ENCODE data around the gene ODF4. TPM values are rescaled to one million over a fixed set of nuclear protein-coding genes. Genes with fewer than 3 reads are reported as not detected.
"Not testable (repeated sequence)": the region's sequence is repeated elsewhere in the genome, so short reads cannot be mapped to it uniquely, and the experiment has no call there.

The ODF4 gene
- total RNA-seq, 1 donor from 2014 or later, result not detected

DNA sequence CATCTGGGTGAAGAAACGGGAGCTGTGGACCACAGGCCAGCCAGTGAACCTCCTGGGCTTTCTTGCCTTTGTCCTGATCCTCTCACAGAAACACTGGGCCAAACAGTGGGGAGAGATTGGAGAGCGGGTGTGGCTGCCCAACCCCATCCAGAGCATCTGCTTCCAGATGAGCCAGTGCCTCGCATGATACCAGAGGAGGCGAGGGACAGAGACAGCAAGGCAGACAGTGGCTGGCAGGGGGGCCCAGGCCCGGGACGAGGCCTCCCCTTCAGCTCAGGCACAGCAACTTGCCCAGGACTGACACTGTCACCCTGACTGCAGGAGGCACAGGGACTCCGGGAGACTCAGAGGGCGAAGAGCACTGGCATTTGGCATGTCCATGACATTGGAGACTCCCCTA is 17.6 kb upstream of the ODF4 start:
- no peak for DNase-seq (ENCODE audit: low spot score)
- intact Hi-C loops (cut with DNase I), result no loop called here

DNA sequence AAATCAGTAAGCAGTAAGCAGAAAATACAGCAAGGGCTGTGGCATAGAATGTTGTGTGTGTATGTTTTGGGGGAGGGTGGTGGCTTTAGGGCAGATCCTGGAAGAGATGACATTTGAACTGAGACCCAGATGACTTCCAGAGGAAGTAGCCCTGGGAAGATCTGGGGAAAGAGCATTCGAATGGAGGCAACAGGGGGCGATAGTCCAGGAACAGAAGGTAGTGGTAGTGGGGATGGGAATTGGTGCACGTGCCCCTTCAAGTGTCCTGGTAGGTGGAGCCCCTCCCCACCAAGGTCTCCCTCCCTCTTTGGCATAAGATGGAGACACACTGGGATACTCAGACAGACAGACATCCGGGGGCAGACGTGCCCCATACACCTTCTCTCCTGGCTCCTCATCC is 15.5 kb upstream of the ODF4 start:
- intact Hi-C loops (cut with DNase I), result no loop called here
- no peak for DNase-seq (ENCODE audit: low spot score)

DNA sequence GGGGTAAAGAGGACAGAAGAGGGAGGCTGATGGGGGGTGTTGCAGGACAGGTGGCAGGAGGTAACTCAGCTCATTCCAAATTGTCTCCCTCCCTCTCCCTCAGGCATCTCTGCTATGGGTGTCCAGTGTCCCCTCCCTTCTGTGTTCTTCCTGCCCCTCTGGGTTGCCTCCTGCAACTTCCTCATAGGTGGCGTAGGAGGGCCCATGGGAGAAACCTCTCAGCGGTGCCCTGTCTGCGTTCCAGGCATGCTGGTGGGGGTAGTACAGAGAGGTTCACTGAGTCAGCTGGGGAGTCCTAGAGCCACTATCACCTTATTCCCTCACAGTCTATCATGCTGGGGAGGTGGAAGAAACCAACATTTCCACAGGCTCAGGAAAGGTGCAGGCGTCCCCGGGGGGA is 14.7 kb upstream of the ODF4 start:
- no peak for DNase-seq (ENCODE audit: low spot score)

DNA sequence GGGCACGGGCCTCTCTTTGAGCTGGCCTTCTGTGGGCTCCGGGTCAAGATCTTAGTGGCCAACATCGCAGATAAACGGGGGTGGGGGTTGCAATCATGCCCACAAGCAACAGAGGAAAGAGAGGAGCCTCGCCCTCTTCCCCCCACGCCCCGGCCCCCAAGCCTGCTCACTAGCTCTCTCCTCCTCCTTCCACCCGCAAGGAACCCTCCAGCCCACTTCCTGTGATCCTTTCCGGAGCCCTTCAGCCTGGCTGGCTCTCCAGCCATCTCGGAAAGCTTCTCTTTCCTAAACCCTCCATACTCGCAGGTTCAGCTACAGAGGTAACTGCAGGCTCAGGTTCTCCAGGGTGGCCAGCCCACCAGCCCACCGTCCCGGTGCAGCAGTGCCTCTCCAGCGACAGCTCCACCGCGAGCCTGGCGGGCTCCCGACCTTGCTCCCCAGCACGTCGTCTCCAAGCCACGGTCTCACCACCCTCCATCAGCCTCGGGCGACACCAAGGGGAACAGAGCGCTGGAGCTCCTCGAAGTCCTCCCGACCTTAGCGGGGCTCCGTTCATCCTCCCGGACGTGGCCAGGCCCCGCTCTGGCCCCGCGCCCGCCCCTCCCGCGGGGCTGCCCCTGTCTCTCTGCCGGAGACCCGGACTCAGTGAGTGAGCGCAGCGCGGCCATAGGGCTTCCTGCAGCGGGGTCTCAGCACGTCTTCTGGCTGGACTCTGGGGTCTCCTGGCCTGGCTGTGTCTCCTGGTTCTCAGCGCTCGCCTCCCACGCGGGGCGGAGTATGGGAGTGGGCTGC is 12.9 kb upstream of the ODF4 start:
- no peak for DNase-seq (ENCODE audit: low spot score)
- intact Hi-C loops (cut with DNase I), result no loop called here

More for the DNA sequence above, 14.7 kb upstream of the ODF4 start:
- intact Hi-C loops (cut with DNase I), result no loop called here

DNA sequence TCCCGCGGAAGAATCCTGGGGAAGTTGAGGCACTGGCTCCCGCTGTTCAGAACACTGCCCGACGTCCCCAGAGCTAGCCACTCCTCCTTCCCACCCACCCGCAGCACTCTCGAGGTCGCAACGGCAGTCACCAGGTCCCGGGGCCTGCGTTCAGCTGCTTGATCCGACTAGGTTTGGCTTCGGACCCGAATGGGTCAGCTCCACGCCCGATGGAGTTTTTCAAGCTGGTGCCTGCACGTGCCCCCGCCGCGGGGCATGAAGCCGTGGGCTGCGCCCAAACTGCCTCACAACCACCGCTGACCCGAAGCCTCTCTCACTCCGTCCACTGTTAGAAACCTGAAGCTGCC is 12.4 kb upstream of the ODF4 start:
- intact Hi-C loops (cut with DNase I), result no loop called here
- DNase-seq (ENCODE audit: low spot score), result no peak

DNA sequence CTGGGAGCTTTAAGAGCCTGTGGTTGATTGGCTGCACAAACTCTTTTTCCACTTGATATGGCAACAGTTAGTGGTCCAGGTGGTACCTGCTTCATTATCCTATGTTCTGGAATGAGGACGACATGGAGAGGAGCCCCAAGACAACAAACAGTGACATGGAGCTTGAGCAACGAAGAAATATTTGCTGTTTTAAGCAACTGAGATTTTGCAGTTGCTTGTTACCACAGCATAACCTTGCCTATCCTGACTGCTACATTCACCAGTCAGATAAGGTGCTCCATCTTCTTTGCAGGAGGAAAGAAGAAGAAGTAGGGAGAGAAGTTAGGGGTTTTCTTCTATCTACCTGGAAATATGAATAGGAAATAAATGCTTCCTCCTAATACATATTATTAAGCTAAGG is 7.5 kb upstream of the ODF4 start:
- DNase-seq (ENCODE audit: low spot score), result no peak
- intact Hi-C loops (cut with DNase I), result no loop called here

DNA sequence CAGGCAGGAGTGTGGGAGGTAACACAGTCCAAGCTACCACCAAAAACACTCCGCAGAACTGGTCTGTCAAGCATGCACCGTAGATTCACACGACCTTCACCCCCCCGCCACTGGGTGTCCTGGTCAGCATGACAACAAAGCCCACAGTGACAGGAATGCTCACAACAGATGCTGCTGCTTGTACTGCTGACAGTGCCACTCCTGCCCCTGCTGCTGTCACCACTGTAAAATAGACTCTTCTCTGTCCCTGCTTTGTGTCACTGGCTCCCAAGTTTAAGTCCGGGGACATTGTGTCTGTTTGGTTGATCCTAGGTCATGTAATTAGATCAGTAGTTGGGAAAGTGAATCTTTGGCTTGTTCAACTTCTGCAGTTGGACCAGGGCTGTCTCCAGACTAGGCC is 7.0 kb upstream of the ODF4 start:
- intact Hi-C loops (cut with DNase I), result no loop called here
- DNase-seq (ENCODE audit: low spot score), result no peak

DNA sequence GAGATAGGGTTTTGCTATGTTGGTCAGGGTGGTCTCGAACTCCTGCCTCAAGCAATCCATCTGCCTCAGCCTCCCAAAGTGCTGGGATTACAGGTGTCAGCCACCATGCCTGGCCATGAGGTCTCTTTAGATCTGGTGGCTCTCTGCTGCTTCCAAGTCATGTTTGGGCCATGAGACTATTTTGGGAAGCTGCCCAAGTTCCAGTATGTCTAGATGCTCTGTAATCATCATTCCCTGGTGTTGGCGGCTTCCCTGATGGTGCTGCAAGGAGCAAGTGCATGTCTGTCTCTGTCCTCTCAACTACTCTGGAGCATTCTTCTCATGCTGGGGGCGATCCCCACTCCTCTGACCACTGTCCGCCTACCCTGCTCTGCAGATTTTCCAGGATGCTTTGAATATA is 6.4 kb upstream of the ODF4 start:
- DNase-seq (ENCODE audit: low spot score), result no peak
- intact Hi-C loops (cut with DNase I), result no loop called here

DNA sequence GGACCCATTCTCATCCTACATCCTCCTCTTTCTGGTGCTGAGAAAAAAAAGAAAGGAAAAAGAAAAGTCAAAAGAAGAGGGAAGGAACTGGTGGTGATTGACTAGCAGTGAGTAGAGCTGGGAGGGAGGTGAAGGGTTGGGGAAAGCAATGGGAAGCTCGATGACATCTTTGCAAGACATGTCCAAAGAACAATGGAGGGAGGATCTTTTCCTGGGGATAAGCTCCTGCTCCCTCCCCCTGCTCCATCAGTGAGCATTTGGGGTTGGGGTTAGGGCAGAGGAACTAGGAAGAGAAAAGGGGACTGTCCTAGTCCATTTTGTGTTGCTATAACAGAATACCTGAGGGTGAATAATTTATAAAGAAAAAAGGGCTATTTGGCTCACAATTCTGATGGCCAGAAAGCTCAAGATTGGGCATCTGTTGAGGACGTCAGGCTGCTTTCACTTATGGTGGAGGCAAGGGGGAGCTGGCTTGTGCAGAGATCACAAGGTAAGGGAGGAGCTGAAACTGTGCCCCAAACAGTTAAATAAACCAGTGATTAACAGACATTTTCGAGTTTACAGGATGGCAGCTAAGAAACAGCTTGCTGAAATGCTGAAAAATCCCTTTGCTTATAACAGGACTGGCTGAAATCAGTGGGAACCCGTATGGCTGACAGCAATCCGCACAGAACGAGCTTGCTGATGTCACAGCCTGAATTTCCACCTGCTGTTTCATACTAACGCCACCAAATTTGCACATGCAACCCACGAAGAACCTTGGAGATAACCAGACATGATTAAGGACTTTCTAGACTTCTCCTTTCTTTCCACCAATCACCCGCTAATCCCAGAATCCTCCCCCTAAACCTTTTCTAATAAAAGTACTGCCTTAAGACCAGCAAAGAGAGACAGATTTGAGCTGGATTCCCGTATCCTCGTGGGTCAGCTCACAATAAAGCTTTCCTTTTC is 1.6 kb upstream of the ODF4 start:
- intact Hi-C loops (cut with DNase I), result no loop called here
- no peak for DNase-seq (ENCODE audit: low spot score)

DNA sequence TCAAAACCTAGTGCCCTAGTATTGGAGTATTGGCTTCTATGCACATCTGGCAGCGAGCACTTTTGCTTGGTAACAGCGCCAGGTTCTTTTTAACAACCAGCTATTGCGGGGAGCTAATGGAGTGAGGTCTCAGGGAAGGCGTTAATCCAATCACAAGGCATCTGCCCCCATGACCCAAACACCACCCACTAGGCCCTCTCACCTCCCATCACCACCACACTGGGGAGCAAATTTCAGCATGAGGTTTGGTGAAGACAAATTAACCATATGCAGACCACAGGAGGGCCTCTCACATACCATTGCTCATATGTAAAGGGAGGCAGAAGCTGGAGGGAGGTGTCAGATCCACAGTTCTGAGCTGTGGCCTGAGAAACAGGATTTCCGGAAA is 893 bp upstream of the ODF4 start:
- no peak for DNase-seq (ENCODE audit: low spot score)
- intact Hi-C loops (cut with DNase I), result no loop called here

DNA sequence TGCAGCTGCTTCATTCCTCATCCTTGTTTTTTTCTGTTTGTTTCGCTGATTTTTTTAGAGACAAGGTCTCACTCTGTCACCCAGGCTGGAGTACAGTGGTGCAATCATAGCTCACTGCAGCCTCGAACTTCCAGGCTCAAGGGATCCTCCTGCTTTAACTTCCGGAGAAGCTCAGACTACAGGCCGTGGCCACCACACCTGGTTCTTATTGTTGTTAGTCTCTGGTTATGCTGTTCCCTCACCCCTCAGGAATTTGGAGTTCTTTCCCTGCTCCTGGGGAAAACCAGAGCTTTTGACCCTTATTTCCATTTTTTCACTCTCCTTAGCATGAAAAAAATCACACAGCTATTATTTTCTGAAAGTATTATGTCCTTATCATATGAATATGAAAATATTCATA is 1.8 kb downstream of the ODF4 start:
- intact Hi-C loops (cut with DNase I), result no loop called here

DNA sequence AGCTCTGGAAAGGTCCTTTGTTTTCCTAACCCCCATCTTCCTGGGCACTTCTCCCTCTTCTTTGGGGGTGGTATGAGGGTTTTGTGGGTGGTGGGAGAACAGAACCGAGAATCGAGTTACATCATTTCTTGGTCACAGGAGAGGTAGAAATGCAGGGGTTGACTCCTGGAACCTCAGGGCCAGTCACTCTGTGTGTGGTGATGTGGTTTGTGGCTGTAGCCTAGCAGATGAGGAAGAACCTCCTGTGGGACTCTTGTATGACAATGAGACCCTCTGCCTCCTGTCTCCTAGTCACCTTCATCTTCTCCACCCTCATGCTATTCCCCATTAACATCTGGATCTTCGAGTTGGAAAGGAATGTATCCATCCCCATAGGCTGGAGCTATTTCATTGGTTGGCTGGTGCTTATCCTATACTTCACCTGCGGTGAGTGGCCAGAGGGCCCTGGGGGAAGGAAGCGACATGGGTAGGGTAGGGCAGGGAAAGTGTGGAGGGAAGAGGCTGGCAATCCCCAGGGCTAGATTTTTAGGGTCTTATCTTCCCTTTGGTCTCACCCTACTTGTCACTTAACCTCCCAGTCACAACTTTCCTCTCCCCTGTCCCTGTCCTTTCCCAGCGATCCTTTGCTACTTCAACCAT is 5.5 kb downstream of the ODF4 start:
- intact Hi-C loops (cut with DNase I), result no loop called here
- no peak for DNase-seq (ENCODE audit: low spot score)

More for the DNA sequence above, 1.8 kb downstream of the ODF4 start:
- DNase-seq (ENCODE audit: low spot score), result no peak

DNA sequence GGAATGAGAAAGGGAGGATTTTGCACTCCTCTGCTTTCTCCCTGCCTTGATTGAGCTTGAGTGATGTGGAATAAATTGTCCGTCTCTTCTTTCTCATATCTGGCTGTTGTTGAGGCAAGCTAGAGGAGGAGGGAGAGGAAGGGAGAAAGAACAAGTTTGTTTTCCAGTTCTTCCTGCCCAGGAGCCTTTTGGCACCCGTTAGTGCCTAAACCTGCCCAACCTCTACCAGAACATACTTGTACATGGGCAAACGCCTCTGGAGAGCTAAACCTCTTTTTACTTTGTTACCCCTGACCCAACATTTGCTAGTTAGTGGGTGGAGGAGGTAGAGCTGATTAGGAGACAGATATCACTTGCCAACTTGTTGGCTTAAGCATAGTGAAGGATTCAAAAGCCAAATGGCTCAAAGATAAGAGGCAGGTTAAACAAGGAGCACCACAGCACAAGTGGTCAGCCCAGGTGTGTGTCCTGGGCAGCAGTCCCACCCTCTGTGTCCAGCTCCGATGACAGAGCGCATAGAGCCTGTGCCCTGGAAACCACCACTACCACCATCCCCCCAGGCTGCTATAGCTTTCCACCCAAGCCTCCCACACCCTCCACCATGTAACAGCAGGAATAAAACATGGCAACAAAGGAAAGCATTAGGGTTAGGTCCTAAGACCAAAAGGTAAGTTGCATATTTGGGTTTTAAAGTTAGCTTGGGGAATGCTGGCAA is 6.5 kb downstream of the ODF4 start:
- no peak for DNase-seq (ENCODE audit: low spot score)
- intact Hi-C loops (cut with DNase I), result no loop called here

DNA sequence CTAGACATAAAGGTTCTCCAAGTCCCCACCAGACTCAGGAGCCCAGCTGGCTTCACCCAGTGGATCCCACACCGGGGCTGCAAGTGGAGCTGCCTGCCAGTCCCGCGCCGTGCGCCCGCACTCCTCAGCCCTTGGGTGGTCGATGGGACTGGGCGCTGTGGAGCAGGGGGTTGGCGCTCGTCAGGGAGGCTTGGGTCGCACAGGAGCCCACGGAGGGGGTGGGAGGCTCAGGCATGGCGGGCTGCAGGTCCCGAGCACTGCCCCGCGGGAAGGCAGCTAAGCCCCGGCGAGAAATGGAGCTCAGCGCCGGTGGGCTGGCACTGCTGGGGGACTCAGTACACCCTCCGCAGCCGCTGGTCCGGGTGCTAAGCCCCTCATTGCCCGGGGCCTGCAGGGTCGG is 7.4 kb downstream of the ODF4 start:
- intact Hi-C loops (cut with DNase I); DNase-seq (ENCODE audit: low spot score): not testable (repeated sequence)

DNA sequence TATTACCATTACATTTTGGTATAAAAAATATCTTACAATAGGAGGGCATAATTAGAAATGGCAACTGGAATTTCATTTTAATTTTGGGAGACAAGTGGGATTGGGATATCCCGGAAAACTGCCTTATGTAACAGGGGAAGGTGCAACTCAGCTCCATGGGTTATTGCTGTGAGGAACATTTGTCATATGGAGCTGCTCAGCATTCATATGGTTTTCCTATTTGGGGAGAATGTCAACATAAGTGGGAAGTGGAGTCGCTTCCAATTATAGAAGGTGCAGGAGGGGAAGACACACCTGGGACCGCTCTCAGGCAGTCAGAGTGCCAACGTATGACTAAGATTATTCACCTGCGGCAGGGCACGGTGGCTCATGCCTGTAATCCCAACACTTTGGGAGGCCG is 10.7 kb downstream of the ODF4 start:
- no peak for DNase-seq (ENCODE audit: low spot score)
- intact Hi-C loops (cut with DNase I), result no loop called here

DNA sequence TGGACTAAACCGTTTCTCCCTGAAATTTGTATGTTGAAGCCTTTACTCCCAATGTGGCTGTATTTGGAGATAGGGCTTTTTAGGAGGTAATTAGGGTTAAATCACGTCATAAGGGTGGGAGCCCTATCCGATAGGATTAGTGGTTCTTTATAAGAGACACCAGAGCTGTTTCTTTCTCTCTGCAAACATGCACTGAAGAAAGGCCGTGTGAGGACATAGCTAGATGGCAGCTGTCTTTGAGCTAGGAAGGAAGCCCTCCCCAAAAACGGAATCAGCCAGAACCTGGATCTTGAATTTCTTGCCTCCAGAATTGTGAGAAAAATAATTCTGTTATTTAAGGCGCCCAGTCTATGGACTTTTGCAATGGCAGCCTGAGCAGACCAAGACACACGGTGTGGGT is 14.1 kb downstream of the ODF4 start:
- DNase-seq (ENCODE audit: low spot score), result no peak
- intact Hi-C loops (cut with DNase I), result no loop called here

DNA sequence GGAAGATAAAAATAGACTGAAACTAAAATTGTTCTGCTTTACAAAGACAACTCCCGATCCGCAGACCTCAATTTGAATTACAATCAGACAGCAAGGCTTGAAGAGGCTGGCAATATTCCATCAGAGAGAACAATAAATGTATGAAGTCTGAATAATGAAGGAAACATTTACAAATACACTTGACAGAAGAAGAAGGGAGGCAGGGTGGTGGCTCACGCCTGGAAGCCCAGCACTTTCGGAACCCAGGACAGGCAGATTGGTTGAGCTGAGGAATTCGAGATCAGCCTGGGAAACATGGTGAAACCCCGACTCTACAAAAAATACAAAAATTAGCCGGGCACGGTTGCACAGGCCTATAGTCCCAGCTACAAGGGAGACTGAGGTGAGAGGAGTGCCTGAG is 14.6 kb downstream of the ODF4 start:
- intact Hi-C loops (cut with DNase I), result no loop called here
- DNase-seq (ENCODE audit: low spot score), result no peak

DNA sequence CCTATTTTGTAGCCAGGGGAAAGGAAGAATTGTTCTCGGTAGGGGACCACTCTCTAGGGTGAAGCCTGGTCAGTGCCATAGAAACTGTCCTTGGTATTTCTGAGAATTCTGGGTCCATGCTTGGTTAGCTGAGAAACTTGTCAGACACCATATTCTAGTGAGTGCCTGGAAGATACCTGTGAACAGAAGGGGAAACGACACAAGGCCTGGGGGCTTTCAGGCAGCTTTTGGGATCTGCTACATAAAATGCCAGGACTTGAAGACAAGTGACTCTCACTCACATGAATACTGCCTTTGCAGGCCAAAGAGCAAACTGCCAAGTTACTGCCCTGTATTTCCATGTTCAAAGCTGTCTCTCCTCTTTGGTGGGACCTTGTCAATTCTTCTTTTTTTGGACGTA is 18.3 kb downstream of the ODF4 start:
- intact Hi-C loops (cut with DNase I), result loop anchor here (5.0 kb wide), 1 partner anchor 46 kb away; the partner anchor contains the start of gene ARHGEF15
- no peak for DNase-seq (ENCODE audit: low spot score)

DNA sequence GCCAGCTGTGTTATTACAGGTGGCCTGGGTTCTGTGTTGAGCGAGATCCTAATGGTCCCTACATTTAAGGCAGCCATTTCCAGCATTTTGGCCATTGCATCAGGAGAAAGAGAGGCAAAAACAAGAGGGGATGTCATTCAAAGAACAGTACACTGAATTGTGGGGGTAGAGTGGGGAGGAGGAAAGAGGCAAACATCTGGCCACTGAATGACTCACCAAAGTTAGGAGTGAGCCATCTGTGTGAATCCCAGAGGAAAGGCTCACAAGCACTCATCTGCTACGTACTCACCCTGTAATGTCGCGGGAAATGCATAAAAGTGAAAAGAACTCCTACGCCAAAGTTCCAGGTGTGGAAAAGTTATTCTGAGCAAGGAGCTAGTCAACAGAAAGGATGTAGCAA is 20.1 kb downstream of the ODF4 start:
- intact Hi-C loops (cut with DNase I), result loop anchor here (5.0 kb wide), 1 partner anchor 47 kb away; the partner anchor contains the start of gene ARHGEF15
- no peak for DNase-seq (ENCODE audit: low spot score)

DNA sequence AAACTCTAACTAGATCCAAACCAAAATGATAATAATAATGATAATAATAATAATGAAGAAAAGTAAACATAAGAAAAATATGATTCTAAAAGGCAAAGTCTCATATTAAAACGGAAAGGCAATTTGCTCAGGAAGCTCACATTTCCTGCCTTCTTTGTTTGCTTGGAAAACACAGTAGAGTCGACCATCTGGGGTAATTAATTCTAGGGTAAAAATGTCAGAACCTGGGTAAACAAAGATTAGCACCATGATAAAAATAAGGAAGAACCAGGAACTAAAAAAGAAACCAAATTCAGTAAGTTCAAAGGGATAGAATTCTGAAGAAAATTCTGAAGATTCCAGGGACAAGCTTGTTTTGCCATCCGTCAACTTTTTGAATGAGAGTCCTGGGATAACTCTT is 20.6 kb downstream of the ODF4 start:
- no peak for DNase-seq (ENCODE audit: low spot score)
- intact Hi-C loops (cut with DNase I), result no loop called here
